HAP-1 (cell line): ENCODE results near the gene NELFB.

Source experiments
- DNase-seq, 2 experiments: peaks; one replicate each; pipeline ENCODE4 v3.0.0-alpha.2; 2016 to 2020; ENCODE audit warnings: low spot score in 2 of 2
- H3K27me3 ChIP-seq: fragments of 250-450 bp; sonication (Bioruptor Pico); 2 replicates; pipeline ENCODE4 v1.5.1; 2020; ENCODE audit warnings: low read depth, mild to moderate bottlenecking, moderate library complexity
- H3K36me3 ChIP-seq: fragments of 250-450 bp; sonication (Bioruptor Pico); replicated peaks from 2 replicates; pipeline ENCODE4 v1.5.1; 2020; ENCODE audit warnings: mild to moderate bottlenecking
- H3K4me1 ChIP-seq: fragments of 250-450 bp; sonication (Bioruptor Pico); 2 replicates; pipeline ENCODE4 v1.5.1; 2020; ENCODE audit warnings: mild to moderate bottlenecking
- H3K4me3 ChIP-seq: fragments of 250-450 bp; sonication (Bioruptor Pico); 2 replicates; pipeline ENCODE4 v1.5.1; 2020; ENCODE audit warnings: mild to moderate bottlenecking, moderate library complexity
- H3K9me3 ChIP-seq: fragments of 250-450 bp; sonication (Bioruptor Pico); 2 replicates; pipeline ENCODE4 v1.5.1; 2020; ENCODE audit warnings: mild to moderate bottlenecking, moderate library complexity
- in situ Hi-C: fragments of 300-500 bp; cut with MboI; formaldehyde crosslinking; loops from 3 replicates; pipeline ENCODE4 v1.14.3; 2020; ENCODE audit warnings: low sequenced_read_pairs, inconsistent platforms, mixed read lengths

NELFB gene

DNA sequence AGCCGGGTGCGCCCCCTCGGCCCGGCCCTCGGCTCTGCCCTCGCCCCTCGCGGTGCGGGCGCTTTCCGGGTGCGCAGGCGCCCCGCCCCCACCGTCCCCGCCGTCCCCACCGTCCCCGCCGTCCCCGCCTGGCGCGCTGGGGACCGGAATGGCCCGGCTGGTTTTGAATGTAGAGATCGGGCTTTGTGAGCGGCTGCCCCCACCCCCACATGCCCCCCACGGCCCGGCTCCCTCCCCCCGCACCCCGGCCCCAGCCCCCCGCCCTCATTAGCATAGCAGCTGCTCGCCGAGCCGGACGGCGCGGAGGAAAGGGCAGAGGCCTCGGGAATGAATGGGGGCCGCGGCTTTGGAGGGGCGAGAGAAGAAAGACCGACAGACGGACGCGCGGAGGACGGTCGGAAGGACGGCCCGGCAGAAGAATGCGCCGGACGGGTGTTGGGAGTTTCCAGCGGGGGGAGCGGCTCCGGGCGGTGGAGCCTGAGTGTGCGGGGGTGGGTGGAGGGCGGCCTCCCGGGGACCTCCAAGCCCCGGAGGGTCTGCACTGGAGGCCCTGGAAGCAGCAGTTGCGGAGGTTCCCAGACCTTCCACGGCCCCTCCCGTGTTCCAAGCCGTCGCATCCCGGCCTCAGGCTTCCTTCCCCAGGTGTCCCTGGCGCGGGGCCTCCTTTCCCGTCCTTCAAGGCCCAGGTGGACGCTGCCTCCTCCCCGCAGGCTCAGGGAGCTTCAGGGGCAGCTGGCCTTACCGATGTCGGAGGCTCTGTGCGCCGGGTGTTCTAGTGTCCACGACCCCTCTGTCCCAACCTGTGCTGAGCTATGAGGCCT is 40.9 kb downstream of the NELFB start:
- peaks cover 8% of the 10 kb centered on the region for H3K36me3 ChIP-seq
- DNase-seq, result no peak
- H3K4me3 ChIP-seq, result peak overlapping the region; percentile 21
- in situ Hi-C loops, result no loop called here
- H3K4me1 ChIP-seq, result peaks cover 11% of the 10 kb centered on the region
- no peaks in the 10 kb centered on the region for H3K9me3 ChIP-seq
- H3K27me3 ChIP-seq, result no peaks in the 10 kb centered on the region

DNA sequence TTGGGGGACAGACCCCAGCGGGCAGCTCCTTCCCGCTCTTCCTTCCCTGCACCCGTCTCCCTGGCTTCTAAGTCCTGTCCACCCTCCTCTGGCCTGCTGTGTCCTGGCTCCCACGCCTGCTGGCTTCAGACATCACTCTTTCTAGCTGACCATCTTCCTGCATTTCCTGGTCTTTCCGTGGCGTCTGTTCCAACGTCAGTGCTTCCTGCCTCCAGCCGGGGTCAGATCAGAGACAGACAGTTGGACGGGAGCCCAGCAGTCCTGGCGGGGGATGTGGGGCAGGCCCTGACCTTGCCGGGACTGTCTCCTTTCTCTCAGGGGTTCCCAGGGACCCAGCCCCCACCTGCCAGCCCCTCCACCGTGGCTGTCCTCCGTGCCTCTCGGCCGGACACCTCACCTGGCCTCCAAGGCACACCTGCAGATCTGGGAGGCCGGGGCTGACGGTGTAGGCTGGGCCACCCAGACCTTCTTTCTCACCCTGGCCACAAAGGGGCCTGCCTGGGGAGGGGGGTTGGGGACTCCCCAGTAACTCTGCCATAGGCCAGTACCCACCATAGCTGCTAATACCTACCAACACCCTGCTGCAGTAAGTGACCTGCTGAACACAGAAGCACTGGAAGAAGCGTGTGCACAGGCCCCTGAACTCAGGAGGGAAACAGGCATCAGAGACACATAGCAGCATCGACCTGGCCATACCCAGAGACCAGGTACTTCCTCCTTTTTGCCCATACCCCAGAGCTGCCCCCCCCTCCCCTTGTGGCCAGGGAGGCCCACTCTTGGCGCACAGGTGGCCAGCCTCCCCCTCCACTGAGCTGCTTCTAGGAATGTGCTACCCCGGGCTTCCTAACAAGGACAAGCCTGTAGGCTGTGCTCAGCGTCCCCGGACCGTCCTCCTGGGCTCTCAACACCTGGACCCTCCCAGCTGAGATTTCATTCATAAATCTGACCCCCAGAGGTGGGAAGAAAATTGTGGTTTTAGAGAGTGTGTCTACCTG is 41.8 kb downstream of the NELFB start:
- in situ Hi-C loops, result no loop called here
- Histone ChIP-seq H3K4me3 (peak overlapping the region; percentile 21), H3K27me3 (no peaks in the 10 kb centered on the region), H3K4me1 (peaks cover 11% of the 10 kb centered on the region), H3K9me3 (no peaks in the 10 kb centered on the region), H3K36me3 (peaks cover 8% of the 10 kb centered on the region)
- no peak for DNase-seq

DNA sequence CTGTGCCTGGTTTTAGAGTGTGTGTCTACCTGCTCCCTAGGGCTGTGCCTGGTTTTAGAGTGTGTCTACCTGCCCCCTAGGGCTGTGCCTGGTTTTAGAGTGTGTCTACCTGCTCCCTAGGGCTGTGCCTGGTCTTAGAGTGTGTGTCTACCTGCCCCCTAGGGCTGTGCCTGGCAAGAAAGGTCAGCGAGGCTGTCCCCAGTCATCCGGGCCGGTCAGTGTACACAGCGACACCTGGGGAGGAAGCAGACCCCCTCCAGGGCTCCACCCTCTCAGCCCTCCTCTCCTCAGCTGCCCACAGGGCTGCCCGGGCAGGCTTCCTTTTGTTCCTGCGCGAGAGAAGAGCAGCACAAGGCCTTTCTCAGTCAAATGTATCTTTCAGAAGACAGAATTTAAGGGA is 42.8 kb downstream of the NELFB start:
- Histone ChIP-seq H3K27me3 (no peaks in the 10 kb centered on the region), H3K4me1 (peaks cover 15% of the 10 kb centered on the region), H3K9me3 (no peaks in the 10 kb centered on the region), H3K36me3 (peaks cover 8% of the 10 kb centered on the region), H3K4me3 (no peak overlapping the region)
- in situ Hi-C loops, result no loop called here
- DNase-seq, result no peak

DNA sequence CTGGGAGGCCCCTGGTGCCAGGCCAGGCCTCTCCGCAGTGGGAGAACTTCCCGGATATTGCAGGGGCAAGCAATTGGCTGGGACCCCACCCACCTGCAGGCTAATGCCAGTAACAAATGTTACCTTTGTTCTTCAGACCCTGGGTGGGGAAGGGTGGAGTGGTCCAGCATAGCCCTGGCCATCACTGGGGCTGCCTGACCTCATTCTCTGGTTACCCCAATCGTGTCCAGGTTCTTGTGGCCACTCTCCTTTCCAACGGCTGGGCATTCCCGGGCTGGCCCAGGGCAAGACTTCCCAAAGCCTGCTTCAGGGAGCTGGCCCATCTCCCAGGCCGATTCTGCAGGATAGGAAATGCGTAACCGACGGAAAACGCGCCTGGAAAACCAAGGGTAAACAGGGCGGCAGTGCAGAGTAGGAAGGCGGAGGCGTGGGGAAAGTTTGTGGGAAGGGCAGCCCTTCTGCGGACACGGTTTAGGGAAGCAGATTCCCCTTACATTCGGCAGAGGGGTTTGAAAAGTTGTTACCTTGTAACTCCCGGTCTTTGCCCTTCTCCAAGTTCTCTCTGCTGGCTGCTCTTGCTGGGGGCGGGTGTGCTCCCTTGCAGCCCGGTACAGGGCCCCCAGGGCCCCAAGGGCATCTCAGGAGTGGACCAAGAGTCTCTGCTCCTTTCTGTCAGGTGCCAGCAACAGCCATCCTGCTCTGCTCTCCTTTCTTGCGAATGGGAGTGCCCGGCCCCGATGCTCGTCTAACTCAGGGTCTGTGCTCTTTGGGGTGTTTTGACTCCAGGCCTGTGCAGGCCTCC is 43.5 kb downstream of the NELFB start:
- no peaks in the 10 kb centered on the region for H3K27me3 ChIP-seq
- H3K4me1 ChIP-seq, result peaks cover 18% of the 10 kb centered on the region
- H3K4me3 ChIP-seq, result peak overlapping the region; percentile 74
- H3K9me3 ChIP-seq, result no peaks in the 10 kb centered on the region
- peaks cover 8% of the 10 kb centered on the region for H3K36me3 ChIP-seq
- DNase-seq, result no peak
- in situ Hi-C loops, result no loop called here

DNA sequence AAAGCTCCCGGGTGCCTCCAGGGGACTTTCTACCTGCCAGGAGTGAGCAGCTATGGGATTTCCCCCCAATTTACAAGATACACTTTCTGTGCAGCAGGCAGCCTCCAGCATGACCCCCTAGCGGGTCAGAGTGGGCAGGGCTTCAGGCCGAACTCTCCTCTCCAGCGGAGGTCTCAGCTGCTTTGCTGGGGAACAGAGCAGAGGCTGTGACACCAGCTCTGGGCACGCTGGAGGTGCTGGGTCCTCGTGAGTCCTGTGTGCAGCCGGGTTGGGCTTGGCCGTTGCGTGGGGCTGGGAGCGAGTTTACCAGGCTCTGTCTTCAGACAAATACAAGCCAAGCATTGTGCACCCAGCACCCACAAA is 44.1 kb downstream of the NELFB start:
- peak in 1 of 2 experiments; percentile 56 for DNase-seq
- H3K36me3 ChIP-seq, result peaks cover 8% of the 10 kb centered on the region
- in situ Hi-C loops, result no loop called here

DNA sequence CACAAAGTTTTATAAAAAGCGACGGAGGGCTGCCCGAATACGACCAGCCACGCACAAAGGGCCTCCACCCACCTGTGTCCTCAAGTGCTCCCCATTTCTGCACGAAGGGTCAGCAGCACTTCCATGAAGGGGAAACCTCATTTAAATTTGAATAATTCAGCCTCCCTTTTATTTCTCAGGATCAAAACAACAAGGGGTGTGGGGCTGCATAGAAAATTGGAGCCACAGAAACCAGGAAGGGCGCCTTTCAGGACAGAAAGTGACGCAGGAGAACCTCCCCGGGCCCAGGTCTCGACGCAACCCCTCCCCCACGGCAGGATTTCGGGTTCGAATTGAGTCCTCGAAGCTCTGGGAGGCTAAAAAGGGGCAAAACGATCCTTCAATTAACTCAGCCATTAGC is 44.8 kb downstream of the NELFB start:
- H3K4me1 ChIP-seq, result peaks cover 18% of the 10 kb centered on the region
- peak overlapping the region; percentile 74 for H3K4me3 ChIP-seq
- DNase-seq, result peak; percentile 88
- H3K9me3 ChIP-seq, result no peaks in the 10 kb centered on the region
- no peaks in the 10 kb centered on the region for H3K27me3 ChIP-seq
- in situ Hi-C loops, result no loop called here
- peaks cover 8% of the 10 kb centered on the region for H3K36me3 ChIP-seq

More for the DNA sequence above, 44.1 kb downstream of the NELFB start:
- H3K4me1 ChIP-seq, result peaks cover 18% of the 10 kb centered on the region
- no peaks in the 10 kb centered on the region for H3K27me3 ChIP-seq
- no peaks in the 10 kb centered on the region for H3K9me3 ChIP-seq
- peak overlapping the region; percentile 74 for H3K4me3 ChIP-seq

DNA sequence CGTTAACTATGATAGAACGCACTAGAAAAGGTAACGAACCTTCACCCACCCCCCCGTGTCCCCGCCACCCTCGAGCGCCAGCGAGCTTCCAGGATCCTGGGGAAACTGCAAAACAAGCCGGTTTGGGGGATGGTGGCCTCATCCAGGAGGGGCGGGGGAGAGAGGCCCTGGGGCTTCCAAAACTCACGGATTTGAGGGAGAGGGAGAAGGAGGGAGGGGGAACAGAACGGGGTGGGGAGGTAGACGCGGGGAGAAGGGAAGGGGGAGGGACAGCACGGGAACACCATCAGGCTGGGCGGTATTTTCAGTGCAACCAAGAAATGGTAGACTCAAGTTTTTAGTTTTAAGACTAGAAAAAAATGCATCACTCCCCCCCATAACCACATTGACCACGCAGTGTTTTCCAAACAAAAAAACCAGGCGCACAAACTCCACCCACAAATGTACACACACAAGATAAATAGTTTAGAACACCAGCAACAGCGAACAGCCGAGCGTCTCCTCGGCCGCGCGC is 45.5 kb downstream of the NELFB start:
- Histone ChIP-seq H3K27me3 (no peaks in the 10 kb centered on the region), H3K9me3 (no peaks in the 10 kb centered on the region), H3K4me3 (peak overlapping the region; percentile 74), H3K36me3 (peaks cover 8% of the 10 kb centered on the region), H3K4me1 (peaks cover 18% of the 10 kb centered on the region)
- peak; percentile 76 to 87 for DNase-seq
- in situ Hi-C loops, result no loop called here

DNA sequence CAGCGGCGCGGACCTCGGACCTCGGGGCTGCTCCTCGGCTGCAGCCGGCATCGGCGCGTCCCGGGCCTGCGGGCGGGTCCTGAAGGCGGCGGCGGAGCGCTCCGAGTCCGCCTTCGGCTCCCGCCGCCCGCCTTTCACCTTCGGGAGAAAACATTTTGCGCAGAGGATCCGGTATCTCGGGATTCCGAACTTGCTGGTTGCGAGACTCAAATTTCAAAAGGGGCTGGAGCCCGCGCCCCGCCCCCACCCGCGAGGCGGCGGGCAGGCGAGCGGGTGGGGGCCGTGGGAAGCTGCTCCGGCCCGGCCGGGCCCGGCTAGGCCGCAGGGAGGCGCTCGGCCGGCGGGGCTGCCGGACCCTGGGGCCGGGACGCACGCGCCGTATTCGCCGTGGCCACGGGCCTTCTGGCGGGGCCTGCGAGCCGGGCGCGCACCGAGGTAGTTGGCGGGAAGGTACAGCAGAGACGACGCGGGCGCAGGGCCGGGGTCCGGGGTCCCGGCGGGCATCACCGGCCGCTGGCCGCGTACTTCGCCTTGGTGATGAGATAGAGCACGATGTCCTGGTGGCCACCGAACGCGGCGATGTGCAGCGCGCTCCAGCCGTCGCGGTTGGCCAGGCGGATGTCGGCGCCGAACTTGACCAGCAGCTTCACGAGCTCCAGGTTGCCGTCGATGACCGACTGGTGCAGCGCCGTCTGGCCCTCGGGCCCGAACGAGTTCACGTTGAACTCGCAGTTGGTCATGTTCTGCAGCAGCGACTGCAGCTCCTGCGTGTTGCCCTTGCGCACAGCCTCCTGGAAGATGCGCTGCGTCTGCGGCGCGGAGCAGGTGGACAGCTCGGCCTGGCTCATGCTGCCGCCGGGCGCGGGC is 46.2 kb downstream of the NELFB start:
- in situ Hi-C loops, result no loop called here
- Histone ChIP-seq H3K9me3 (no peaks in the 10 kb centered on the region), H3K4me1 (peaks cover 18% of the 10 kb centered on the region), H3K27me3 (no peaks in the 10 kb centered on the region), H3K36me3 (peaks cover 8% of the 10 kb centered on the region), H3K4me3 (peak overlapping the region; percentile 74)
- peak; percentile 28 to 70 for DNase-seq

DNA sequence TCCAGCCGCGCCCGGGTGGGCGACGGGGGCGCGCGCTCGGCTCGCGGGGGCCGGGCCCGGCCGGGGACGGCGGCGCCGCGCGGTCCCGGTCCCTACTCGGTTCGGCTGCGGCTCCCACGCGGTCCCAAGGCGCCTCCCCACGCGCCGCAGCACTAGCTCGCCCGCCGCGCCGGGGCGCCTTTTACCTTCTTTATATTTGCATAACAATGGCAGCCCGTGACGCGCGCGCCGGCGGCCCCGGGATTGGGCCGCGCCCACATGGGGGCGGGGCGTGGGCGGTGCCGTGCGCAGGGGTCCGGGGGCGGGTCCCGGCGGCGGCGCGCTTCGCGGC is 47.0 kb downstream of the NELFB start, which contains the start of gene NRARP:
NRARP (minus strand) TSS at position 154 of the 331 bp plus-strand sequence. CDS start 343 bp downstream, outside the sequence.
- H3K36me3 ChIP-seq, result peaks cover 8% of the 10 kb centered on the region
- peak; percentile 76 to 93 for DNase-seq
- H3K4me3 ChIP-seq, result peak within 1 kb of the TSS; percentile 74
- H3K27me3 ChIP-seq, result no peaks in the 10 kb centered on the region
- in situ Hi-C loops, result no loop called here
- peaks cover 18% of the 10 kb centered on the region for H3K4me1 ChIP-seq
- no peaks in the 10 kb centered on the region for H3K9me3 ChIP-seq

DNA sequence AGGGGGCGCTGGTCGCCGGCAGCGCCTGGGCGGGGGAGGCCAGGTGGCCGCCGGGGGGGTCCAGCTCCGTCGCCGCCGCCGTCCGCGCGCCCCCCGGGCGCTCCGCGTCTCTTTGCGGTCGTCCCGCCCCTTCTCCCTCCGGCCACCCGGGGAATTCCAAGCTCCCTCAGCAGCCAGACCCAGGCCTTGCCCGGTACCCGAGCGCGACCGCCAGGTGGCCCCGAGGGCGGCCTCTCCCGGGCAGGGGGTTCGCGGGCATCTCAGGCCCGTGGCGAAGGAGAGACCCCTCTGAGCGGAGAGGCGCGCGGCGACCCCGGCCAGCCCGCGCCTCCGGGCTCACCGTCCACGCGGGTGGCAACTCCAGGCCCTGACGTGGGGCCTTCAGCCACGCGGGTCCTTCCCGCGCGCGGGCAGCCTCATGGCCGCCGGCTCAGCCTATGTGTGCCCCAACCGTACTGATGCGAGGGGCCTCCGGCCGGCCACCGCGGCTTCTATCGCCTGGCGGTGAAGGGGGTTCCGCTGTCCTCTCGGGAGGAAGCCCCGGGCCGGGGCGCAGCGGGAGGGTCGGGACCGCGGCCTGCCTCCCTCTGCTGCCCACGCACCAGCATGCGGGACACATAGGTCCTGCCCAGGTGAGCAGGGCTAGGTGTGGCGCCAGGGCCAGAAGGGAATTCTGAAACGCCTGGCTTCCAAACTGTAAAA is 47.5 kb downstream of the NELFB start:
- in situ Hi-C loops, result no loop called here
- Histone ChIP-seq H3K4me3 (peak overlapping the region; percentile 36), H3K9me3 (no peaks in the 10 kb centered on the region), H3K4me1 (peaks cover 18% of the 10 kb centered on the region), H3K27me3 (no peaks in the 10 kb centered on the region), H3K36me3 (peaks cover 8% of the 10 kb centered on the region)
- DNase-seq, result peak in 1 of 2 experiments; percentile 86

DNA sequence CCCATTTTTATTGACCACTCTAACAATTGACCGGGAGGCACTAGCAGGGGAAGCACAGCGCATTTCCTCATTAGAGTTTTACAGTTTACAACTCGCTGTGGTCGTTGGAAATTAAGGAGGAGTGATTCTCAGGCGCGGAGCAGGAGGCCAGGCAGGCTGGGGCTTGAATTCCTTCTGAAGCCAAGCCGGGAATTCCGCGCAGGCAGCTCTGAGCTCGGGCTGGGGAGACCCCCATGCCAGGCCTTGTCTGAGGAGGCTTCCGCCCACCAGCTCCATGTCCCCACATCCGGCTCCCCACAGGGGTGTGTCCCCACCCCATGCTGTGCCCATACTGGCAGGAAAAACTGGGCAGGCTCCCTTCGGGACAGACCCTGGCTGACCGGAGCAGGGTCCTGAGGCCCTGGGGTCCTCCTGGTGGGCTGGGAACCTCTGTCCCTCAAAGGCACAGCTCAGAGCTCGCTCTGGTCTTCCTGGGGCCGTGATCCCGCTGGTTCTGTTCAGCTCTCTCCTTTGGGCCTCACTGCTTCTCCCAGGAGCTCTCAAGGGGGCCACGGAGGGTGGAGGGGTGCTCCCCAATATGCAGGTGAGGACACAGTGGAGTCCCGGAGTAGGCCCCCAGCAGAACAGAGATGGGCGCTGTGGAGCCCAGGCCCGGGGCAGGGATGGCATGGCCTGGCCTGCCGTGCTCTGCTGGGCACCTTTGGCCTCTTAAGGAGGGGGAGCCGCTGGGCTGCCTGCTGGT is 48.2 kb downstream of the NELFB start:
- peaks cover 18% of the 10 kb centered on the region for H3K4me1 ChIP-seq
- peaks cover 8% of the 10 kb centered on the region for H3K36me3 ChIP-seq
- H3K4me3 ChIP-seq, result peak overlapping the region; percentile 36
- no peaks in the 10 kb centered on the region for H3K27me3 ChIP-seq
- DNase-seq, result peak; percentile 24 to 42
- in situ Hi-C loops, result no loop called here
- H3K9me3 ChIP-seq, result no peaks in the 10 kb centered on the region
